Activated CD4-positive, alpha-beta T cell treated with anti-CD3 and anti-CD28 coated beads for 24 hours (primary cell): ENCODE results near the gene TTC34.
"Not testable (repeated sequence)": the region's sequence is repeated elsewhere in the genome, so short reads cannot be mapped to it uniquely, and the experiment has no call there.

ENCODE experiments used
- DNase-seq, 2 donors: peaks; one replicate each; pipeline ENCODE4 v3.0.0-alpha.2; 2020; ENCODE audit warnings: low read depth in 2 of 2

Gene TTC34

DNA sequence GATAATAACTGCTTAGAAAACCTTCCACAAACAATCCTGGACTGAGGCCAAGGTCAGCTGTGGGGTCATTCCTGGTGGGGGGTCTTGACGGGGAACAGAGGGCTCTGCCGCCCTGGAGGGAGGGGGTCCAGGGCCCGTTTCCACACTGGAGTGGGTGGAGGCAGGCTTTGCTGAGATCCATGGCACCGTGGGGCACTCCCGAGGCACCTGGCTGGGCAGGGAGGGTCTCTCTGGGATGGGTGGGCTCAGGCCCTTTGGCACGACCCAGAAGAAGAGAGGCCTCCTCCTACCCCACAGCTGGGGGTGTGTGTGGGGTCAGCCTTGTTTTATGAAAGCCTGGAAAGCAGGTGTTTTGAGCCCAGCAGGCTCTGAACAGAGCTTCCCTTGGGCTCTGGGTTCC, 173.7 kb downstream of the TTC34 start:
- DNase-seq: no peak

DNA sequence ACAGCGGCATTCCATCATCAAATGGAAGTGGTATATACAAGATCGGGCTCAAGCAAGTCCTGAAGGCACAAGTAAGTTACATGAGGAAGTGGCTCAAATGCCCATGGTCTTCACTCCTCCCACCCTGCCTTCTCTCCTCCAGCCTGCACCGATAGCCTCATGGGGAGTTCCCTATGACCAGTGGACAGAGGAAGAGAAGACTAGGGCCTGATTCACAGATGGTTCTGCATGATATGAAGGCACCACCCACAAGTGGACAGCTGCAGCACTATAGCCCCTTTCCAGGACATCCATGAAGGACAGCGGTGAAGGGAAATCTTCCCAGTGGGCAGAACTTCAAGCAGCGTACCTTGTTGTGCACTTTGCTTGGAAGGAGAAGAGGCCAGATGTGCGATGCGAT, 175.7 kb downstream of the TTC34 start:
- DNase-seq: not testable (repeated sequence)

GRCh38 chr1:2625311-2625710, 176.2 kb downstream of the TTC34 start:
- no peak for DNase-seq

DNA sequence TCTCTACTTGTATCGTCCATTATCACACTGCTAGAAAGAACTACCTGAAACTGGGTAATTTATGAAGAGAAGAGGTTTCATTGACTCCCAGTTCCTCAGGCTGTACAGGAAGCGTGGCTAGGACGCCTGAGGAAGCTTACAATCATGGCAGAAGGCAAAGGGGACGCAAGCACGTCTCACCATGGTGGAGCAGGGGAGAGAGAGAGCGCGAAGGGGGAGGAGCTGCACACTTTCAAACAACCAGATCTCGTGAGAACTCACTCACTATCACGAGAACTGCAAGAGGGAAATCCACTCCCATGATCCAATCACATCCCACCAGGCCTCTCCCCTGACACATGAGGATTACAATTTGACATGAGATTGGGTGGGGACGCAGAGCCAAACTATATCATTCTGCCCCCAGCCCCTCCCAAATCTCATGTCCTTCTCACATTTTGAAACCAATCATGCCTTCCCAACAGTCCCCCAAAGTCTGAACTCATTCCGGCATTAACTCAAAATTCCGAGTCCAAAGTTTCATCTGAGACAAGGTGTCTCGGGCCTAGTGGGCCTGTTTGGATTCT, 176.7 kb downstream of the TTC34 start:
- no peak for DNase-seq

- no peak for DNase-seq
Observed at GRCh38 chr1:2623571-2624337, 177.7 kb downstream of the TTC34 start.

DNA sequence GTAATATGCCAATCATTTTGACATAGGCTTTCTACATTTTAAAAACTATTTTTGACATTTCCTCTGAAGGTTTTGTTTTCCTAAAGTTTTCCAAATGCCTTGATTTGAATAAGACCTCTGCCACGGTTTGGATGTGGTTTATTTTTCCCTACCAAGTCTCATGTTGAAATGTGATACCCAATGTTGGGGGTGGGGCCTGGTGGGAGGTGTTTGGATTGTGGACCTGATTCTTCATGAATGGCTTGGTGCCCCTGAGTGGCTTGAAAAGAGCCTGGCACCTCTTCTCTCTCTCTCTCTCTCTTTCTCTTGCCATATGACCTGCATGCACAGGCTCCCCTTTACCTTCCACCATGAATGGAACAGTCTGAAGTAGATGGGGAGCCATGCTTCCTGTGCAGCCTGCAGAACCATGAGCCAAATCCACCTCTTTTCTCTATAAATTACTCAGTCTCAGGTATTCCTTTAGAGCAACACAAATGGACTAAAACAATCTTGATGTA, 183.5 kb downstream of the TTC34 start:
- no peak for DNase-seq

DNA sequence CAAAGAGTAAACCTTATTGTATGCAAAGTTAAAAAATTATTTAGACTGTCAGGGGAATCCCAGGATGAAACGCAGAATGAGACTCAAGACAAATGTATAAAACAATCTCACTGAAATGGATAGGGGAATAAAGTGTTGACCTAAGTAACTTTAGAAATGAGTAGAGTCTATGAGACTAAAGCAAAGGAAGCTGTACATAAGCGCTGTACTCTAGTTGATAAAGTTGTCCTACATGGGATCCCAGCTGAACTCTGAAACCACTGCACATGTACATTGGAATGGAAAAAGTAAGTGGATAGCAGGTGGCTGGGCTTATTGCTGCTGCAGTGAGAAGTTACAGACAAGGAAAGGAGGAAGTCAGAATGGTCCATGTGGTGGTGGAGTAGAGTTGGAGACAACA, 187.3 kb downstream of the TTC34 start:
- no peak for DNase-seq

DNA sequence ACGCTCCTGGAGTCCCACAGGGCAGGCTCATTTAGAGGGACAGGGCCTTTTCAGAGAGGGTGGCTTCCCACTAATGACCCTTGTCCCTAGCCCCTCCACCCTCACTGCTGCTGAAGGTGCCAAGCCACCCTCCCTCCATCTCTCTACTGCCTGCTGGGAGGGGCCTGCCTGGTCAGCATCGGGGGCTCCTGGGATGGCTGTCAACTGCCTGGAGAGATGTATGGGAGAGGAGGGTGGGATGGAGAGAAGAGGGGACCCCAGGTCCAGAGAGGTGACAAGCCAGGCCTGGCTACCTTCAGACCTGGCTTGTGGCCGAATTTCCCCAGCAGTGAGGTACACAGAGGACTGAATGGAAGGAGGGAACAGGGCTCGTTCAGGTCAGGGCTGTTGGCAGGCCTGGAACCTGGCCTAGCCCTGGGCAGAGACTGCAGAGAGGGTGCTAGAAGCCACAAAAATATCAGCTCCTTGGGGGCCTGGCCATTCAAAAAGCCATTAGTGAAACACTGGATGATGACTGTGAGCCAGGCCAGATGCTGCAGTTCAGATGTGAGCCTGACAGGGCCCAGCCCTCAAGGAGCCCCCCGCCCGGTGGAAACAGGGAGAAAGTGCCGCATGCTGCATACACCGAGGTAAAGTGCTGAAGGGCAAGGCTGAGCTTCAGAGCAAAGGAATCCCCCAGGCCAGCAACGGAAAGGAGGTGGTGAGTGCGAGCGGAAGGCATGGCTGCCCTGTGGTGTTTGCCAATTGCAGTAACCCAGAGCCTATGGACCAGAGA, 188.7 kb downstream of the TTC34 start:
- no peak for DNase-seq

DNA sequence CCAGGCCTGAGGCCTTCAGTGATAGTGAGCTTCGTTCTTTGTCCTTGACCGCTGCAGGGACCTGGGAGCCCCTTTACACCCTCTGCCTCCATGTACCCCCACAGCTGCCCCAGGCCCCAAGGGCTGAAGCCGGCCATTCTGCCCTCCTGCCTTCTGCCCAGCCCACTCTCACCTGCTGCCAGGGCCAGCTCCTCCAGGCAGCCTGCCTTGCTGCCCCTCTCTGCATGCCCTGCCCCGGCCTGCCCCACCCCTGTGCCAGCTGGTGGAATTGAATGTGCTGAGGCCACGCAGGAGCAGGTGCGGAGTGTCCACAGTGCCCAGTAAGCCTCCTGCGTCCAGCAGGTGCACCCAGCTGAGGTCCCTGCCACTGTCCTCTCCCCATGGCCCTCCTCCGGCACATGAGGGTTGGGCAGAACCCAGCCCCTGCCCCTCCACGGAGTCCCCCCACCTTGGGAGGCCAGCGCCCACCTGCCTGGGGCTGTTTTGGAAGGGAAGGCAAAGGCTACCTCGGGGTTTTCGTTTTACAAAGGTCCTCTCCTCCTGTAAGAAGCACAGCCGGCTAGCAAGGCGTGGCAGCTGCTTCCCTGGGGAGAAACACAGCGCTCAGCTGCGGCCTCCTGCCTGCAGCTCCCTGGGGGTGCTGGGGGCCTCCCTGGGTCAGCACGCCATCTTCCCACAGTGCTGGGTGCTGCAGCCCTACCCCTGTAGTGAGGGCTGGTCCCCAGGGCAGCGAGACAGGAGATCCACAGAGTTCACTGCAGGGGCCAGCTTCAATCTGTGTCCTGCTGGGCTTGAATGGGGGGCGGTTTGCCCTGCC, 189.7 kb downstream of the TTC34 start:
- no peak for DNase-seq

- DNase-seq: peak in 1 of 2 donors; percentile 20
Observed at GRCh38 chr1:2611031-2611501, 190.4 kb downstream of the TTC34 start.

- no peak for DNase-seq
Observed at GRCh38 chr1:2610036-2610959, 191.2 kb downstream of the TTC34 start.

- no peak for DNase-seq
Observed at GRCh38 chr1:2609319-2610035, 192.0 kb downstream of the TTC34 start.

- no peak for DNase-seq
Observed at GRCh38 chr1:2607641-2608091, 193.8 kb downstream of the TTC34 start.

DNA sequence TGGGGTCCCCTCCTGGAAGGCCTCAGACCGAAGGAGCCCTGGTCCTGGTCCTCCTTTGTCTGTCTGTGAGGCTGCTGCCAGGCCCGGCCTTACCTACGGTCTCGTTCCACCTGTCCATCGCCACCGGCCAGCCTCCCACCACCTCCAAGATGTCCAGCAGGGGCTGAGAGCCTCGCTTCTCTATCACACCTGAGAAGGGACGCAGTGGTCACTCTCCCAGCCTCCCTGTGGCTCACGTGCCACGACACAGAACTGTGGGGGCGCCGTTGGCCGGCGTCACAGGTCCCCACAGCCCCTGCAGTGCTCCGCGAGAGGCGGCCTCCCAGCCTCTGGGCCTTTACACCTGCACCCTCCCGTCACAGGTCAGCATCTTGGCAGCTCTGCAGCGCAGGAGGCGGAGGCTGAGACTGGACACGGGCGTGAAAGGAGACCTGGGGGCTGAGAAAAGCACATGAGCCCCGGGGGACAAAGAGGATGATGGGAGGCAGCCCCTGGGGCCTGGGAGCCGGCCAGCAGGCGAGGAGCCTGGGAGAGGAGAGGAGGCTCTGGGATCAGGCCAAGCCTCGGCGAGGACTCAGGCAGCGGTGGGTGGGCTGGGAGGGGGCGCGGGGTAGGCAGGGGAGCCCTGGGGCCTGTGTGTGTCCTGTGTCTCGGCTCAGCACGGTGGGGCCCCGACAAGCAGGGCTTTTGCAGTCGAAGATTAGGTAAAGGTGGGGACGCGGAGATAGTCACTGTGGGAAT, 194.4 kb downstream of the TTC34 start:
- no peak for DNase-seq

DNA sequence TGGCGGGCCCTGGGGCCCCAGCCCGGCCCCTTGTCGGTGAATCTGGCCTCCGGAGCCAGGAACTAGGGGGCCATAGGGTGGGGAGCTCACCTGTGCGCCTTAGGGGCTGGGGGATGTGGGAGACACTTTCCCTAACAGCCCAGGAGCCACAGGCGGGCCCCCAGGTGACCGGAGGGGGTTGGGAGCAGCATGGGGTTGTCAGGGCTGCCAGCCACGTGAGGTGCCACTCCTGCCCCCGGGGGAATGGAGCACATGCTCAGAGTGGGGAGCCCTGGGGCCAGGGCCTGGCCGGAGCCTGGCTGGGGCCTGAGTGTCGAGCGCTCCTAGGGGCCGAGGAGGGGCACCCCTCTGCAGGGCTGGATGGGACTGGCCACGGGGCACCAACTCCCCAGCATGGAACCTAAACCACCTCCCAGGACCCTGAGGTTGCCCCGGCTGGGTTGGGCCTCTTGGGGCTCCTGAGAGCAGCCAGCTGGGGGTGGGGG, 195.1 kb downstream of the TTC34 start:
- no peak for DNase-seq

DNA sequence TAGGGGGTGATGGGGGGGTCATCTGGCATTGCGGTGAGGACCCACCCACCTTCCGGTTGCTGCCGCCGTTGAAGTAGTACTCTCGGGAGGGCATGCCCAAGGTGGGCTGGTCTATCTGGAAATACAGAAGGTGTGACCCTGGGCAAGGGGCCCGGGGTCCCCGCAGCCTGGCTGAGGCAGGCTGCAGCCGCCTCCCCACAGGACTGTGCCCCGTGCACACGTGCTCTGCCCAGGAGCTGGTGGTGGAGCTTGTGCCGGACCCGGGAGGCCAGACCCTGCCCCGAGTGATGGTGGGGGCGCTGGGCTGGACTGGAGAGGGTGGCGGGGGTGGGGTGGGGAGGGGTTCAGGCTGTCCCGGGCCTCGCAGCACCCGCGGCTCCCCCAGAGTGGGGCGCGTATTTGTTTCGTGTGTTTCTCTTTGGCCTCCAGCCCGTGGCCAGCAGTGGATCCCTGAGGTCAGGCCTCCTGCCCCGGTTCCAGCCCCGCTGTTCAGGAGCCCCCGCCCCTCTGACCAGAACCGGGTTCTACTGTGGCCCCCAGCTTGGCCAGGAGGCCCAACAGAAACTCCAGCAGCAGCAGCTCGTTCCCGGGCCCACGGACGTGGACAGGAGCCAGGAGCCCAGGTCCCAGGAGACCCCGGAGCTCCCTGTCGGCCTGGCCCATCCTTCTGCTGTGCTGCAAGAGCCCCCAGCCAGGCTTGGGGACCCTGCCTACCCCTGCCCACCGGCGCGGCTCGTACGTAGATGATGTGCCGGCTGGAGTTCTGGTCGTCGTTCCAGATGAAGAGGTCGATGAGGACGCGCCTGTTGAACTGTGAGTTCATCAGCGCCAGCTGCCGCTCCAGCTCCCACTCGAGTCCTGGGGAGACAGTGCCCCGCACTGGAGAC, 195.7 kb downstream of the TTC34 start:
- DNase-seq: no peak

GRCh38 chr1:2604844-2605508, 196.5 kb downstream of the TTC34 start:
- no peak for DNase-seq
